Endometrium (tissue), 2 donors: ENCODE data around the gene FGF18.

Source experiments
- FAIRE-seq: peaks from 2 replicates; lab custom pipeline; 2012; peaks lifted over from hg19 to GRCh38; lab: Jason Lieb, UNC
- donor health status: control.
- donor health status: control.

Gene FGF18

GRCh38 chr5:171470420-171470819, 51.0 kb downstream of the FGF18 start:
- no peak for FAIRE-seq

GRCh38 chr5:171474230-171474813, 54.9 kb downstream of the FGF18 start:
- no peak for FAIRE-seq

- FAIRE-seq, result no peak
These were observed 56.1 kb downstream of the FGF18 start for GRCh38 chr5:171475596-171475995.

- FAIRE-seq, result no peak
These were observed 57.3 kb downstream of the FGF18 start for GRCh38 chr5:171476701-171477100.

GRCh38 chr5:171477101-171477500, 57.7 kb downstream of the FGF18 start:
- FAIRE-seq, result no peak

- FAIRE-seq, result no peak
These were observed 58.2 kb downstream of the FGF18 start for GRCh38 chr5:171477666-171478065.

GRCh38 chr5:171478946-171479775, 59.7 kb downstream of the FGF18 start:
- FAIRE-seq, result no peak

- FAIRE-seq, result no peak
These were observed 60.3 kb downstream of the FGF18 start for GRCh38 chr5:171479776-171480125.

GRCh38 chr5:171480239-171480638, 60.8 kb downstream of the FGF18 start:
- FAIRE-seq, result no peak

- no peak for FAIRE-seq
These were observed 62.4 kb downstream of the FGF18 start for GRCh38 chr5:171481571-171482433.

GRCh38 chr5:171482434-171482730, 62.9 kb downstream of the FGF18 start:
- FAIRE-seq, result no peak

- FAIRE-seq, result no peak
These were observed 64.2 kb downstream of the FGF18 start for GRCh38 chr5:171483551-171484135.

- no peak for FAIRE-seq
These were observed 65.0 kb downstream of the FGF18 start for GRCh38 chr5:171484460-171484899.

GRCh38 chr5:171485668-171486067, 66.2 kb downstream of the FGF18 start:
- no peak for FAIRE-seq

GRCh38 chr5:171486613-171487012, 67.2 kb downstream of the FGF18 start:
- no peak for FAIRE-seq

GRCh38 chr5:171488876-171489275, 69.4 kb downstream of the FGF18 start:
- FAIRE-seq, result no peak

- FAIRE-seq, result no peak
These were observed 73.3 kb downstream of the FGF18 start for GRCh38 chr5:171492781-171493180.

- FAIRE-seq, result no peak
These were observed 74.4 kb downstream of the FGF18 start for GRCh38 chr5:171493646-171494393.

- FAIRE-seq, result peak; percentile 65
These were observed 75.1 kb downstream of the FGF18 start for GRCh38 chr5:171494452-171495121.

GRCh38 chr5:171495122-171495700, 75.8 kb downstream of the FGF18 start:
- no peak for FAIRE-seq

- no peak for FAIRE-seq
These were observed 77.0 kb downstream of the FGF18 start for GRCh38 chr5:171496456-171496855.
